NCI-H2029 (cell line): ENCODE results near the gene PODXL2.
"Not testable (repeated sequence)": the region's sequence is repeated elsewhere in the genome, so short reads cannot be mapped to it uniquely, and the experiment has no call there.

Experiments
- DNase-seq: peaks from one replicate; lab custom pipeline; 2025; lab: John Stamatoyannopoulos, UW

Gene PODXL2

GRCh38 chr3:127674101-127674721 lies 45.2 kb downstream of the PODXL2 start:
- DNase-seq = no peak

- no peak for DNase-seq
These were observed 45.8 kb downstream of the PODXL2 start for GRCh38 chr3:127674790-127675189.

- no peak for DNase-seq
These were observed 46.8 kb downstream of the PODXL2 start for GRCh38 chr3:127675651-127676391.

GRCh38 chr3:127676456-127676855 lies 47.5 kb downstream of the PODXL2 start:
- no peak for DNase-seq

GRCh38 chr3:127676921-127677351 lies 48.0 kb downstream of the PODXL2 start:
- no peak for DNase-seq

- no peak for DNase-seq
These were observed 48.7 kb downstream of the PODXL2 start for GRCh38 chr3:127677541-127678314.

- no peak for DNase-seq
These were observed 49.3 kb downstream of the PODXL2 start for GRCh38 chr3:127678315-127678599.

GRCh38 chr3:127678611-127679533 lies 49.9 kb downstream of the PODXL2 start:
- no peak for DNase-seq

GRCh38 chr3:127679534-127680145 lies 50.7 kb downstream of the PODXL2 start:
- DNase-seq = no peak

- DNase-seq = no peak
These were observed 51.2 kb downstream of the PODXL2 start for GRCh38 chr3:127680146-127680661.

GRCh38 chr3:127680798-127681221 lies 51.8 kb downstream of the PODXL2 start:
- DNase-seq = no peak

GRCh38 chr3:127682175-127682554 lies 53.2 kb downstream of the PODXL2 start:
- DNase-seq = not testable (repeated sequence)

- no peak for DNase-seq
These were observed 53.6 kb downstream of the PODXL2 start for GRCh38 chr3:127682561-127682960.

- no peak for DNase-seq
These were observed 56.1 kb downstream of the PODXL2 start for GRCh38 chr3:127684871-127685707.

- no peak for DNase-seq
These were observed 56.9 kb downstream of the PODXL2 start for GRCh38 chr3:127685708-127686511.

- DNase-seq = no peak
These were observed 57.5 kb downstream of the PODXL2 start for GRCh38 chr3:127686512-127686894.

- DNase-seq = no peak
These were observed 58.3 kb downstream of the PODXL2 start for GRCh38 chr3:127687228-127687737.

GRCh38 chr3:127688022-127688415 lies 59.0 kb downstream of the PODXL2 start:
- no peak for DNase-seq
